Measurements from ENCODE around the gene MYH3. TPM values are rescaled to one million over a fixed set of nuclear protein-coding genes. Genes with fewer than 3 reads are reported as not detected.

The MYH3 gene
- total RNA-seq, 6 donors from 2014 or later = 1.5 to 9.4 (median 1.9) TPM

- WGBS, 2 donors = 73 to 79% methylated on average over 5 of the region's 5 CpGs
- no peak for ATAC-seq (ENCODE audit: low FRiP score in 2 of 2)
- no peaks in the 10 kb centered on the region for H3K4me1 ChIP-seq
- no peak overlapping the region for H3K4me3 ChIP-seq
- H3K27ac ChIP-seq = no peak overlapping the region
- no peaks in the 10 kb centered on the region for H3K36me3 ChIP-seq
- no peak for DNase-seq
- TF ChIP-seq POLR2AphosphoS5 (IDR thresholded peaks at IDR 0.05) = no peak
- TF ChIP-seq POLR2A (IDR thresholded peaks at IDR 0.05) = no peak
- no peak for TF ChIP-seq EP300 (IDR thresholded peaks at IDR 0.05)
- H3K9me3 ChIP-seq = no peaks in the 10 kb centered on the region
- no peaks in the 10 kb centered on the region for H3K27me3 ChIP-seq
These were observed 9.8 kb upstream of the MYH3 start for GRCh38 chr17:10666906-10667305.

- Histone ChIP-seq H3K27ac (no peak overlapping the region), H3K4me3 (no peak overlapping the region), H3K27me3 (no peaks in the 10 kb centered on the region), H3K9me3 (no peaks in the 10 kb centered on the region), H3K36me3 (peaks cover 0 to 4% (median 2%) of the 10 kb centered on the region in 4 donors), H3K4me1 (no peaks in the 10 kb centered on the region)
- TF ChIP-seq POLR2A (IDR thresholded peaks at IDR 0.05) (no peak), POLR2AphosphoS5 (IDR thresholded peaks at IDR 0.05) (no peak), EP300 (IDR thresholded peaks at IDR 0.05) (no peak), CTCF (IDR thresholded peaks at IDR 0.05) (no peak)
- WGBS, 2 donors = 91 to 93% methylated on average over 9 of the region's 9 CpGs
- ATAC-seq (ENCODE audit: low FRiP score in 2 of 2) = no peak
- no peak for DNase-seq
These were observed 7.5 kb upstream of the MYH3 start for GRCh38 chr17:10664571-10664970.

- WGBS, 2 donors = 80 to 88% methylated on average over 6 of the region's 6 CpGs
- no peak for ATAC-seq (ENCODE audit: low FRiP score in 2 of 2)
These were observed 6.1 kb upstream of the MYH3 start for GRCh38 chr17:10663231-10663630.

GRCh38 chr17:10661437-10661836 lies 4.3 kb upstream of the MYH3 start:
- no peak overlapping the region for H3K27ac ChIP-seq
- H3K36me3 ChIP-seq = peaks cover 0 to 10% (median 3%) of the 10 kb centered on the region in 4 donors
- no peak overlapping the region for H3K4me3 ChIP-seq
- DNase-seq (no peak), ATAC-seq (ENCODE audit: low FRiP score in 2 of 2) (no peak)
- H3K4me1 ChIP-seq = no peaks in the 10 kb centered on the region
- H3K27me3 ChIP-seq = no peaks in the 10 kb centered on the region
- 87 to 90% methylated on average over 10 of the region's 10 CpGs for WGBS, 2 donors
- TF ChIP-seq POLR2A (IDR thresholded peaks at IDR 0.05) (no peak), EP300 (IDR thresholded peaks at IDR 0.05) (no peak), POLR2AphosphoS5 (IDR thresholded peaks at IDR 0.05) (no peak), CTCF (IDR thresholded peaks at IDR 0.05) (no peak)
- H3K9me3 ChIP-seq = no peaks in the 10 kb centered on the region

More at GRCh38 chr17:10663231-10663630, 6.1 kb upstream of the MYH3 start:
- no peaks in the 10 kb centered on the region for H3K4me1 ChIP-seq
- H3K4me3 ChIP-seq = no peak overlapping the region
- H3K27me3 ChIP-seq = no peaks in the 10 kb centered on the region
- TF ChIP-seq POLR2A (IDR thresholded peaks at IDR 0.05) = no peak
- H3K9me3 ChIP-seq = no peaks in the 10 kb centered on the region
- DNase-seq = no peak
- peaks cover 0 to 10% (median 3%) of the 10 kb centered on the region in 4 donors for H3K36me3 ChIP-seq
- H3K27ac ChIP-seq = no peak overlapping the region

- Histone ChIP-seq H3K4me3 (no peak overlapping the region), H3K36me3 (peaks cover 0 to 10% (median 3%) of the 10 kb centered on the region in 4 donors), H3K27ac (no peak overlapping the region), H3K9me3 (no peaks in the 10 kb centered on the region), H3K27me3 (no peaks in the 10 kb centered on the region), H3K4me1 (no peaks in the 10 kb centered on the region)
- ATAC-seq (ENCODE audit: low FRiP score in 2 of 2) (no peak), DNase-seq (no peak)
- 83% methylated on average over 10 of the region's 10 CpGs for WGBS, 2 donors
- TF ChIP-seq CTCF (IDR thresholded peaks at IDR 0.05) = no peak
- no peak for TF ChIP-seq EP300 (IDR thresholded peaks at IDR 0.05)
- TF ChIP-seq POLR2AphosphoS5 (IDR thresholded peaks at IDR 0.05) = no peak
- no peak for TF ChIP-seq POLR2A (IDR thresholded peaks at IDR 0.05)
These were observed 770 bp upstream of the MYH3 start for GRCh38 chr17:10657879-10658278.

GRCh38 chr17:10653987-10654386 lies 3.1 kb downstream of the MYH3 start:
- TF ChIP-seq EP300 (IDR thresholded peaks at IDR 0.05) (no peak), CTCF (IDR thresholded peaks at IDR 0.05) (no peak), POLR2AphosphoS5 (IDR thresholded peaks at IDR 0.05) (no peak), POLR2A (IDR thresholded peaks at IDR 0.05) (no peak)
- 84 to 86% methylated on average over 5 of the region's 5 CpGs for WGBS, 2 donors
- ATAC-seq (ENCODE audit: low FRiP score in 2 of 2) = no peak

More at GRCh38 chr17:10653987-10654386, 3.1 kb downstream of the MYH3 start:
- no peaks in the 10 kb centered on the region for H3K27me3 ChIP-seq
- H3K27ac ChIP-seq = no peak overlapping the region
- H3K4me1 ChIP-seq = no peaks in the 10 kb centered on the region
- no peak for DNase-seq
- H3K4me3 ChIP-seq = no peak overlapping the region
- H3K36me3 ChIP-seq = peaks cover 0 to 3% (median 0%) of the 10 kb centered on the region in 4 donors
- no peaks in the 10 kb centered on the region for H3K9me3 ChIP-seq
